ENCODE results near the gene LAMA5. TPM values are rescaled to one million over a fixed set of nuclear protein-coding genes. Genes with fewer than 3 reads are reported as not detected.

Gene LAMA5
- total and polyA plus RNA-seq, 2 of the 8 experiments (the other 6 are each of a cell fraction or from before 2014, with no cell fraction given) = 34.4 to 225 TPM

DNA sequence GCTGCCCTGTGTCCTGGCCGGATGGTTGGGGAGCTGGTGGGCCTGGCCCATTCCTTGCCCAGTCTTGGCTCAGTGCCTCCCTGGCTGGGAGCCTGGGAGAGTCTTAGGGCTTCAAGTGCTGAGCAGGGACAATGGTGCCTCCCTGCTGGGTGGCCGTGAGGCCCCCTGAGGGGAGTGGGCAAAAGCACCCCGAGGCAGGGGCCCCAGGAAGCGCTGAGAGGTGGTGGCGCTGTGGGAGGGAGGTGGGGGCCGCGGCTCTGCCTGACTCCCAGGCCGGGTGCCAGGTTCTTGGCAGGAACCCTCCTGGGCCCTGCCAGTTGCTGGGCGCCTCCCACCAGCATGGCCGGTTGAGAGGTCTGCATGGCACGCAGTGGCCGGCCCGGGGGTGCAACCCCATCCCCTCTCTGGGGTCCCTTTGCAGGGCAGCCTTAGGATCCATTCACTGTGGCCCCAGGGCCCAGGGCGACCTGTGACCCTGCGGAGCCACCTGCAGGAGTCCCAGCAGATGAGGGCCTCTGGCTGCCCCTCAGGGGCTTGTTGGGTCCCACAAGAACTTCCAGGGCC lies 10.6 kb upstream of the LAMA5 start (continued):
- TF ChIP-seq POLR2A (IDR thresholded peaks at IDR 0.05; ENCODE audit: control extremely low read depth in 1 of 2, low read depth in 2 of 2, low read length in 2 of 2) (no peak), TEAD4 (IDR thresholded peaks at IDR 0.05; ENCODE audit: low read depth, low read length) (no peak), GABPA (IDR thresholded peaks at IDR 0.05; ENCODE audit: borderline replicate concordance, insufficient read depth, low read length) (no peak), ASH2L (IDR thresholded peaks at IDR 0.05; ENCODE audit: low read length) (no peak), BRCA1 (IDR thresholded peaks at IDR 0.05; ENCODE audit: low read depth, low read length) (no peak), CBX8 (IDR thresholded peaks at IDR 0.05; ENCODE audit: borderline replicate concordance, low read depth, low read length) (no peak), RAD21 (IDR thresholded peaks at IDR 0.05 in 1 of 2, conservative IDR thresholded peaks at IDR 0.05 in 1 of 2; ENCODE audit: low read depth in 2 of 2, low read length in 2 of 2) (no peak)

All from H1 (cell line).